Naive B cell (primary cell): ENCODE data around the gene ADAMTSL5. TPM values are rescaled to one million over a fixed set of nuclear protein-coding genes. Genes with fewer than 3 reads are reported as not detected.
"Not testable (repeated sequence)": the region's sequence is repeated elsewhere in the genome, so short reads cannot be mapped to it uniquely, and the experiment has no call there.

ENCODE experiments used
- ATAC-seq, 2 donors: fragments of 150-1000 bp; cut with Tn5 transposase; 2 replicates each; pipeline ENCODE4 v1.10.0; 2021; ENCODE audit warnings: low read depth in 2 of 2, mild to moderate bottlenecking in 2 of 2, moderate library complexity in 2 of 2
- DNase-seq: peaks from one replicate; pipeline ENCODE4 v3.0.0; 2022
- H3K27ac Mint-ChIP-seq, 6 donors: one replicate each; pipeline ENCODE4 v1.8.0; 2020 to 2022; ENCODE audit warnings: mild to moderate bottlenecking in 6 of 6, mixed read lengths in 6 of 6, moderate library complexity in 5 of 6, inconsistent platforms in 2 of 6
- H3K27me3 Mint-ChIP-seq, 3 donors: one replicate each; pipeline ENCODE4 v1.8.0; 2021 to 2022; ENCODE audit warnings: mixed read lengths in 3 of 3, mild to moderate bottlenecking in 1 of 3
- H3K36me3 Mint-ChIP-seq, 2 donors: one replicate each; pipeline ENCODE4 v1.8.0; 2020 to 2022; ENCODE audit warnings: mixed read lengths in 2 of 2, inconsistent platforms in 1 of 2, mild to moderate bottlenecking in 1 of 2
- H3K4me1 Mint-ChIP-seq, 3 donors: one replicate each; pipeline ENCODE4 v1.8.0; 2020 to 2022; ENCODE audit warnings: mixed read lengths in 3 of 3, inconsistent platforms in 1 of 3, mild to moderate bottlenecking in 1 of 3, moderate library complexity in 1 of 3
- H3K4me3 Mint-ChIP-seq, 8 donors: one replicate each; pipeline ENCODE4 v1.8.0; 2020 to 2022; ENCODE audit warnings: mild to moderate bottlenecking in 8 of 8, mixed read lengths in 8 of 8, moderate library complexity in 8 of 8, inconsistent platforms in 2 of 8
- H3K9me3 Mint-ChIP-seq, 7 donors: one replicate each; pipeline ENCODE4 v1.8.0; 2020 to 2022; ENCODE audit warnings: mixed read lengths in 7 of 7, mild to moderate bottlenecking in 5 of 7, inconsistent platforms in 2 of 7, moderate library complexity in 1 of 7
- polyA plus RNA-seq, 6 donors: library from polyadenylated mRNA; unstranded; fragments of 300-500 nt; fragmentation: Illumina TruSeq; gene quantifications; one replicate each; pipeline ENCODE4 v1.2.3, GENCODE V29; 2021; ENCODE audit warnings: low read depth in 6 of 6

ADAMTSL5 gene
- polyA plus RNA-seq, 6 donors from 2014 or later: not detected

DNA sequence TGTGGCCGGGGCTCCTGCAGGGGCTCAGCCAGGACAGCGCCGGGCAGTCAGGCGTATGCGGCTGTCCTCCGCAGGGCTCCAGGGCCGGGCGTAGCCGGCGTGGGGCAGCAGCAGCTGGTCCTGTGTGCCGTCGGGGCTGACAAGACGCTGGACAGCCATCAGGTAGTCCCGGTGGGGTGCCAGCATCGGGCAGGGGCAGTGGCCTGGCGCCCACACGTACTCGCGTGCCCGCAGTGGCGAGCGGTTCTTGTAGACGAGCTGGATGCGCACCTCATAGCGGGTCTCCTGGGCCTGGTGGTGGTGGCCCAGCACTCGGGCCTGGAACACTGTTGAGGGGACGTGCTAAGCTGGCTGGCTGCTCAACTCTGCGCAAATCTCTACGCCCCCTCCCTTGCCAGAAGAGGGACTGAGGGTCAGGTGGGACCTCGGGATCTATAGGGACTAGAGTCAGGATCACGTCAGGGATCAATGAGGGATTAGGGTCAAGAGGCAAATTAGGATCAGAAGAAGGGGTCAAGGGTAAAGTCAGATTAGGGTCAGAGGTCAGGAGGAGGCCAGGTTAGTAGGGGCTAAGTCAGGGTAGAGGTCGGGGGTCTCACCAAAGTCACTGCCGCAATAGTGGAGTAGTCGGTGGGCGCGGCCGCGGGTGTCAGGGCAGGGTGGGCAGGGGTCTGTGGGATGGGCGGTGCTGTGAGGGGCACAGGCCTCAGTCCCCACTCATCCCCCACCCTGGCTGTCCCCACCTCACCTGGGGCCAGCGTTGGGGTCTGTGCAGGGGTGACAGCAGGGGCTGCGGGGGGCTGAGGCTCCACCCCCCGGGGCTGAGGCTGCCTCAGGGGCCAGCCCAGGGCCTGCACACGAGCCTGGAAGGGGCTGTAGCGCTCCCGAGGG lies 6.6 kb downstream of the ADAMTSL5 start:
- Mint-ChIP-seq H3K4me3 (peak overlapping the region in 3 of 8 donors; percentile 10 to 22 (median 14)), H3K36me3 (peaks cover 0 to 7% of the 10 kb centered on the region in 2 donors), H3K9me3 (peaks cover 0 to 18% (median 9%) of the 10 kb centered on the region in 7 donors), H3K27me3 (peaks cover 30 to 83% (median 39%) of the 10 kb centered on the region in 3 donors), H3K4me1 (peaks cover 10 to 22% (median 16%) of the 10 kb centered on the region in 3 donors), H3K27ac (peak overlapping the region in 3 of 6 donors; percentile 59 to 78 (median 73))
- ATAC-seq (no peak), DNase-seq (no peak)

DNA sequence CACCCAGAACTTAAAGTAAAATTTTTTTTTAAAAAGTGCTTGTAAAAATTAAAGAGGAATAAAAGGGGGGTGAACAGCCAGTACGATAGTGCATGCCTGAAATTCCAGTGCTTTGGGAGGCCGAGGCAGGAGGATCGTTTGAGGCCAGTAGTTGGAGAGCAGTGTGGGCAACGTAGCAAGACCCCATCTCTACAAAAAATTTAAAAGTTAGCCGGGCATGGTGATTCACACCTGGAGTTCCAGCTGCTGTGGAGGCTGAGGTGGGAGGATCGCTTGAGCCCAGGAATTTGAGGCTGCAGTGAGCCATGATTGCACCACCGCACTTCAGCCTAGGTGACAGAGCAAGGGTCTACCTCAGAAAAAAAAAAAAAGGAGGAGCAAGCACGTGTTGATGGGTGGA lies 7.8 kb downstream of the ADAMTSL5 start:
- H3K4me1 Mint-ChIP-seq: peaks cover 10 to 24% (median 14%) of the 10 kb centered on the region in 3 donors
- peaks cover 0 to 17% (median 9%) of the 10 kb centered on the region in 7 donors for H3K9me3 Mint-ChIP-seq
- H3K27me3 Mint-ChIP-seq: peaks cover 23 to 75% (median 27%) of the 10 kb centered on the region in 3 donors
- peaks cover 0 to 7% of the 10 kb centered on the region in 2 donors for H3K36me3 Mint-ChIP-seq
- no peak overlapping the region for H3K4me3 Mint-ChIP-seq
- DNase-seq (no peak), ATAC-seq (no peak)
- H3K27ac Mint-ChIP-seq: peak overlapping the region in 2 of 6 donors; percentile 20 to 58

DNA sequence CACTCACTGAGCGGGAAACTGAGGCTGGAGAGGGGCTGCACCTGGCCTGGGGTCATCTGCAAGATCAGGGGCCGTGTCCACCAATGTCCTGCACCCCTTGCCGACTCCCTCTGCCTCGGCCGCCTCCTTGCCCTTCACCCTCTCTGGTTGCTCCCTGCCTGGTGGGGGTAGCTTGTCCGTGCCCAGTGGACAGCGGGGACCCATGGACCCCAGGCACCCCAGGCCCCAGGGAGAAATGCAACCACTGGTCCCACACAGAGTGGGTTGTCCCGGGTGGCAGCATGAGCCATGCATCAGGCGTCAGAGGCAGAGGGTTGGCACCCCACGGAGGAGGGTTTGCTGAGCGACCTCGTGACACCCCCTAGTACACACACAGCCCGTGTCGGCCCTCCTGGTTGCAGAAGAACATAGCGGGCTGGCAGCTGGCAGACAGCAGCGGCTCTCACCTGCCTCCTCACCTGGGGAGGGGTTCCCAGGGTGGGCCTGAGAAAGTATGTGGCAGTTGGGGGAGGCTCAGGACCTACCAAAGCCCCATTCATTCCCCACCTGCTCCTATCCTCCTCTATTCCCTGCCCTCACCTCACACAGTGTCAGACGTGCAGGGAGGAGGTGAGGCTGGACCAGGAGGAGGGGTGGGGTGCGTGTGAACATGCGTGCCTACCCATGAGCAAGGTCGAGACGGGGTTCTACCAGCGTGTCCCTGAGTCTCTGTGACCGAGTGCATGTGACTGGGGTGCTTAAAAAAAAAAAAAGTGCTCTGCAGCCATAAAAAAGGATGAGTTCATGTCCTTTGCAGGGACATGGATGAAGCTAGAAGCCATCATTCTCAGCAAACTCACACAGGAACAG lies 8.7 kb downstream of the ADAMTSL5 start:
- Mint-ChIP-seq H3K36me3 (peaks cover 0 to 7% of the 10 kb centered on the region in 2 donors), H3K4me1 (peaks cover 10 to 24% (median 11%) of the 10 kb centered on the region in 3 donors), H3K9me3 (peaks cover 0 to 15% (median 9%) of the 10 kb centered on the region in 7 donors), H3K4me3 (peak overlapping the region in 2 of 8 donors; percentile 36 to 63), H3K27ac (peak overlapping the region in 1 of 6 donors; percentile 30), H3K27me3 (peaks cover 18 to 67% (median 22%) of the 10 kb centered on the region in 3 donors)
- DNase-seq (no peak), ATAC-seq (no peak)

DNA sequence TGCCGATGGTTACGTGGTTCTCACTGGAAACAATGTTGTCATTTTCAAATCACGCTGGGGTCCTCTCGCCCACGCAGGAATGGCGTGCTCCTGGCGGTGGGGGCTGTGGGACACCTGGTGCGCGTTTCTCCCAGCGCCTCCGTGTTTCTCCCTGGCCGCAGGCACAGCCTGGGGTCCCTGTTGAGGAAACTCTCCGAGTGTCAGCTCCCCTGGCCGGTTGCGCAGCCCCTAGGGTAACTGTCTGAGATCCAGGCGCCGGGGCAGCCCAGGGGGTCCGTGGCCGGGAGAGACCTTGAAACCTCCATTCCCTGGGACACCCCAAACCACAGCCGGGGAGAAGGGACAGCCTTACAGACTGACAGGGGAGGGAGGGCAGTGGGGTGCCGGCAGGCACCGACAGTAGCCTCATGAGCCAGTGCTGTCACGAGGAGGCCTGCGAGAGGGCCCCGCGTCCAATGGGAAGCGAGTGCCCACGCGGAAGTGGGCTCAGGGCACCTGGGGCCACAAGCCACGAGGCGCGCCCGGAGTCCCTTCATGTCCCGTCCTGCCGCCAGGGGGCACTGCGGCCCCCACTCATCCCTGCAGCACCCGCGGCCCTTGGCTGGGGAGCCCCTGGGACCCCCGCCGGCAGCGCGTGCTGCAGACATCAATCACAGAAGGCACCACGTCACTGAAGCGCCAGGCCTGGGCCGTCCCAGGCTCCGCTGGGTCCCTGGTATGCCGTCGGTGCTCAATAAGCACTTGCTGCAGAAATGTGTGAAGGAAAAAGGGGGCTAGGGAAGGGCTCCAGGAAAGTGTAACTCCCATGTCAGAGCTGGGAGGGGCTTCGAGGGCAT lies 9.5 kb downstream of the ADAMTSL5 start:
- Mint-ChIP-seq H3K36me3 (peaks cover 0 to 7% of the 10 kb centered on the region in 2 donors), H3K9me3 (peaks cover 0 to 15% (median 4%) of the 10 kb centered on the region in 7 donors), H3K27me3 (peaks cover 18 to 59% (median 22%) of the 10 kb centered on the region in 3 donors), H3K4me1 (peaks cover 10 to 22% (median 11%) of the 10 kb centered on the region in 3 donors), H3K4me3 (peak overlapping the region in 1 of 8 donors; percentile 63), H3K27ac (peak overlapping the region in 1 of 6 donors; percentile 60)
- DNase-seq: peak; percentile 32
- ATAC-seq: peak; percentile 11 to 22

DNA sequence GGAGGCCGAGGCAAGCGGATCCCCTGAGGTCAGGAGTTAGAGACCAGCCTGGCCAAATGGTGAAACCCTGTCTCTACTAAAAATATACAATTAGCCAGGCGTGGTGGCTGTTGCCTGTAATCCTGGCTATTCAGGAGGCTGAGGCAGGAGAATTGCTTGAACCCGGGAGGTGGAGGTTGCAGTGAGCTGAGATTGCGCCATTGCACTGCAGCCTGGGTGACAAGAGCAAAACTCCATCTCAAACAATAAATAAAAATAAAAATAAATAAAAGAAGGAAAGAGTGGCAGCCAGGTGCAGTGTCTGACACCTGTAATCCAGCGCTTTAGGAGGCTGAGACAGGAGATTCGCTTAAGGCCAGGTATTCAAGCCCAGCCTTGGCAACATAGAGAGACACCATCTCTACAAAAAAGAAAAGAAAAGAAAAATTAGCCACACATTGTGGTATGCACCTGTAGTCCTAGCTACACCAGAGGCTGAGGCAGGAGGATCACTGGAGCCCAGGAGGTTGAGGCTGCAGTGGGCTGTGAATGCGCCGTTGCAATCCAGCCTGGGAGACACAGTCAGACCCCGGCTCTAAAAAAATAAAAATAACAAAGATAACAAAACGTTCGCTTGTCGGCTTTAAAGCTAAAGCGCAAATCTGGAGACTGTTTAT lies 10.3 kb downstream of the ADAMTSL5 start:
- Mint-ChIP-seq H3K36me3 (peaks cover 0 to 2% of the 10 kb centered on the region in 2 donors), H3K9me3 (peaks cover 0 to 11% (median 2%) of the 10 kb centered on the region in 7 donors), H3K4me3 (peak overlapping the region in 1 of 8 donors; percentile 36), H3K27me3 (peaks cover 14 to 57% (median 16%) of the 10 kb centered on the region in 3 donors), H3K27ac (no peak overlapping the region), H3K4me1 (peaks cover 5 to 18% (median 6%) of the 10 kb centered on the region in 3 donors)
- ATAC-seq (no peak), DNase-seq (no peak)

DNA sequence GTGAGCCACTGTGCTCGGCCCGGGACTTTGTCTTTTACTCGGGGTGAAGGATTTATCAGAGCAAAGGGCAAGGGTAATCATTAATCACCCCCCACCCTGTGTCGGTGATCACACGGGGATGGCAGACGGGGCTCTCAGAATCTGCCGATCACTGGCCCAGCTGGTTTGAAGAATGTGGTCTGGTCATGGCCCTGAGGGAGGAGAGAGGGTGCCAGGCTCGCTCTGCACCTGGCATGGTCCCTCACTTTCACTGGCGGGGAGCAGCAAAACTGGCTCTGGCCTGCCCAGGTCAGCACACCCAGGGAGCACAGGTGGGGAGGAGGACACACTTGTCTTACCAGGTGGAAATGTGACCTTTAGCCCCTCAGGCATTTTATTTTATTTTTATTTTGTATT lies 11.6 kb downstream of the ADAMTSL5 start:
- DNase-seq (no peak), ATAC-seq (no peak)
- H3K9me3 Mint-ChIP-seq: peaks cover 0 to 10% (median 2%) of the 10 kb centered on the region in 7 donors
- H3K27me3 Mint-ChIP-seq: peaks cover 10 to 57% (median 17%) of the 10 kb centered on the region in 3 donors
- no peak overlapping the region for H3K27ac Mint-ChIP-seq
- H3K4me1 Mint-ChIP-seq: peaks cover 0 to 11% (median 5%) of the 10 kb centered on the region in 3 donors
- no peaks in the 10 kb centered on the region for H3K36me3 Mint-ChIP-seq
- H3K4me3 Mint-ChIP-seq: no peak overlapping the region

DNA sequence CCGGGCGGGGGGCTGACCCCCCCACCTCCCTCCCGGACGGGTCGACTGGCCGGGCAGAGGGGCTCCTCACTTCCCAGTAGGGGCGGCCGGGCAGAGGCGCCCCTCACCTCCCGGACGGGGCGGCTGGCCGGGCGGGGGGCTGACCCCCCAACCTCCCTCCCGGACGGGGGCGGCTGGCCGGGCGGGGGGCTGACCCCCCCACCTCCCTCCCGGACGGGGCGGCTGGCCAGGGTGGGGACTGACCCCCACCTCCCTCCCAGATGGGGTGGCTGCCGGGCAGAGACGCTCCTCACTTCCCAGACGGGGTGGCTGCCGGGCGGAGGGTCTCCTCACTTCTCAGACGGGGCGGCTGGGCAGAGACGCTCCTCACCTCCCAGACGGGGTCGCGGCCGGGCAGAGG lies 13.6 kb downstream of the ADAMTSL5 start:
- not testable (repeated sequence) for H3K4me1 Mint-ChIP-seq, DNase-seq, H3K27ac Mint-ChIP-seq, ATAC-seq, H3K36me3 Mint-ChIP-seq, H3K4me3 Mint-ChIP-seq, H3K9me3 Mint-ChIP-seq
- H3K27me3 Mint-ChIP-seq: peaks cover 0 to 41% (median 5%) of the 10 kb centered on the region in 3 donors

DNA sequence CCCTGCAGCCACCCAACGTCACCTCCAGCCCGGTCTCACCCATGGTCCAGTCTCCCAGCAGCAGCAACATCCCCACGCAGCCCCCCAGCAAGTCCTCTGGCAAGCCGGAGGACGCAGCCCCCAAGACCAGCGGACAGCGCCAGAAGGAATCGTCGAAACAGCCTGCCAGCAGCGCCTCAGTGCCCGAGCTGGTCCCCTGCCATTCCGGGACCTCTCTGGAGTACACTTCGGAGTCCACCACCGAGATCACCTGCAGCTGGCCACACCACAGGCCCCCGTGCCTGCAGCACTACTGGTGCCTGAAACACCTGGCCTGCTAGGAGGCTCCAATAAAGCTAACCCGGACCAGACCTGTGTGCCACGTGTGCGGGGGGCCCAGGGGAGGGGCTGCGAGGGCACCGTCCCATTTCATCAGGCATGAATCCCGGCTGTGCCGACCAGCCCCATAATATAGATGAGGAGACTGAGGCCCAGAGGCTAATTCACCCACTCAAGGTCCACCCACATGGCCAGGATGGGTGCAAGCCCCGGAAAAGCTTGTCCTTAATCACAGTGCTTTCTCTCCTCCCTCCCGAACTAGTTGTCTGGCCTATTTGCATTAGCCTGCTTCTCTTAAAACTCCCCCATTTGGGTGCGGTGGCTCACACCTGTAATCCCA lies 15.1 kb downstream of the ADAMTSL5 start:
- no peak overlapping the region for H3K4me3 Mint-ChIP-seq
- no peak overlapping the region for H3K27ac Mint-ChIP-seq
- DNase-seq (no peak), ATAC-seq (no peak)
- H3K27me3 Mint-ChIP-seq: peaks cover 0 to 30% (median 4%) of the 10 kb centered on the region in 3 donors
- H3K9me3 Mint-ChIP-seq: peaks cover 0 to 2% (median 0%) of the 10 kb centered on the region in 7 donors
- no peaks in the 10 kb centered on the region for H3K36me3 Mint-ChIP-seq
- H3K4me1 Mint-ChIP-seq: peaks cover 0 to 4% (median 3%) of the 10 kb centered on the region in 3 donors

DNA sequence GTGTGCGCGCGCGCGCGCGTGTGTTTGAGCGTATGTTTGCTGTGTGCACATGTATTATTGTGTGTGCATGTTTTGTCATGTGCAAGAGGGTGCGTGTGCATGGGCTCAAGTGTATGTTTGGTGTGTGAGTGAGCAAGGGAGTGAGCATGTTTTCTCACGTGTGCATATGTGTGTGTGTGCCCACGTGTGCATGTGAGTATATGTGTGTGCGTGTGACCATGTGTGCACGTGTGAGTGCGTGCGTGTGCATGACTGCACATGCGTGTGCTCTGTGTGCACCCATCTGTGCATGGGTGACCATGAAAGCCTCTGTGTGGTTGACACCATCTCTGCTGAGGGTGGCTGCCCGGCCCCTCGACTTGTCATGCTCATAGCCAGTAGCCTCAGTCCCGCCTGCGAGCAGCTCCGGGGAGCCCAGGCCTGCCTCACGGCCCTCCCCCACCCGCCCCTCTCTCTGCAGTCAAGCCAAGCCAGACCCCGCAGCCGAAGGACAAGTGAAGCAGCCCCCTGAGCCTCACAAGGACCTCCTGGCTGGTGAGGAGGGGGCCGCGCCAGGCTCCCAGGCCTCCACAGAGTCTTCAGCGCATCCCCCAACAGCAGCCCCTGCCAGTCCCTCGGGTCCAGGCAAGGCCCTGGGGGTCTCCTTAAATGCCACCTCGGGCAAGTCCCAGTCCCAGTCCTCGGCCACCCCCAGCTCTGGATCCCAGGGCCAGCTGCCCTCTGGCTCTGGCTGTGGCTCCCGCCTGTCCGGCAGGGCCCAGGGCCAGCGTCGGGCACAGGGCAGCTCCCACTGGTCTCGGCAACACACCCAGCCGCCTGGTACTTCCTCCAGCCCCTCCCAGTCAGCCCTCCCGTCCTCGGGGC lies 15.9 kb downstream of the ADAMTSL5 start:
- H3K4me1 Mint-ChIP-seq: peaks cover 0 to 4% (median 4%) of the 10 kb centered on the region in 3 donors
- no peaks in the 10 kb centered on the region for H3K9me3 Mint-ChIP-seq
- no peak for ATAC-seq
- no peak overlapping the region for H3K4me3 Mint-ChIP-seq
- no peaks in the 10 kb centered on the region for H3K36me3 Mint-ChIP-seq
- H3K27me3 Mint-ChIP-seq: peaks cover 0 to 26% (median 4%) of the 10 kb centered on the region in 3 donors
- DNase-seq: no peak
- H3K27ac Mint-ChIP-seq: peak overlapping the region in 1 of 6 donors; percentile 37

DNA sequence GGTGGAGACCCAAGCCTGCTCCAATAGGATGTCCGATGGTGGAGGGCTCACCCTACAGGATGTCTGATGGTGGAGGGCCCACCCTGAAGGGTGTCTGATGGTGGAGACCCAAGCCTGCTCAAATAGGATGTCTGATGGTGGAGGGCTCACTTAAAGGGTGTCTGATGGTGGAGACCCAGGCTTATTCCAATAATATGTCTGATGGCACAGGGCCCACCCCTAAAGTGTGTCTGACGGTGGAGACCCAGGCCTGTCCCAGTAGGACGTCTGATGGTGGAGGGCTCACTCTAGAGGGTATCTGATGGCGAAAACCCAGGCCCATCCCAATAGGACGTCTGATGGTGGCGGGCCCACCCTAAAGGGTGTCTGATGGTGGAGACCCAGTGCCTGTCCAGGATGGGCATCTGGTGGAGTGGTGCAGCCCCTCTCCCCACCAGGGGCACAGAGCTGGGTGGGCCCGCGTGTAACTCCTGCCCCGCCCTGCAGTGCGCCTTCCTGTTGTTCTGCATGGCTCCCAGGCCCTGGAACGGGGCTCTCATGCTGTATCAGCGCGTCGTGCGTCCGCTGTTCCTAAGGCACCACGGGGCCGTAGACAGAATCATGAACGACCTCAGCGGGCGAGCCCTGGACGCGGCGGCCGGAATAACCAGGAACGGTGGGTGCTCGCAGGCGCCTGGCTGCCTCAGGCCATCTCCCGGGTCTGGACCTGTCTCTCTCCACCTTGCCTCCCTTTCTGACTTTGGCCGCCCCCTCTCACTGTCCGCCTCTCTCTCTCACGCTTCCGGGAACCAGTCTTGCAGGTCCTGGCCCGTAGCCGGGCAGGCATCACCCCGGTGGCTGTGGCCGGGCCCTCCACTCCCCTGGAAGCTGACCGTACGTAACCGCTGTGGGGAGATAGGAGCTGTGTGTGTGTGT lies 16.8 kb downstream of the ADAMTSL5 start:
- H3K4me1 Mint-ChIP-seq: peaks cover 0 to 8% (median 5%) of the 10 kb centered on the region in 3 donors
- no peak overlapping the region for H3K4me3 Mint-ChIP-seq
- no peak overlapping the region for H3K27ac Mint-ChIP-seq
- ATAC-seq (no peak), DNase-seq (no peak)
- no peaks in the 10 kb centered on the region for H3K9me3 Mint-ChIP-seq
- H3K27me3 Mint-ChIP-seq: peaks cover 0 to 24% (median 4%) of the 10 kb centered on the region in 3 donors
- no peaks in the 10 kb centered on the region for H3K36me3 Mint-ChIP-seq
